SH-SY5Y (cell line): Measurements from ENCODE around the gene DDAH2.

Experiments
- GATA2 ChIP-seq: IDR thresholded peaks from 2 replicates; pipeline ENCODE4 v1.6.1; 2011; ENCODE audit warnings: mild to moderate bottlenecking, low read depth, low read length
- GATA3 ChIP-seq: IDR thresholded peaks from 2 replicates; pipeline ENCODE4 v1.6.1; 2011; ENCODE audit warnings: low read depth, mild to moderate bottlenecking, low read length, moderate library complexity

- TF ChIP-seq GATA2, result no peak
- TF ChIP-seq GATA3, result no peak
These were observed 27.3 kb downstream of the DDAH2 start for GRCh38 chr6:31701666-31702404.
